Measurements from ENCODE around the gene ANKS4B.
"Not testable (repeated sequence)": the region's sequence is repeated elsewhere in the genome, so short reads cannot be mapped to it uniquely, and the experiment has no call there.

The ANKS4B gene

GRCh38 chr16:21262779-21263639 is 29.5 kb downstream of the ANKS4B start:
- no peak for DNase-seq (ENCODE audit: low read depth)

DNA sequence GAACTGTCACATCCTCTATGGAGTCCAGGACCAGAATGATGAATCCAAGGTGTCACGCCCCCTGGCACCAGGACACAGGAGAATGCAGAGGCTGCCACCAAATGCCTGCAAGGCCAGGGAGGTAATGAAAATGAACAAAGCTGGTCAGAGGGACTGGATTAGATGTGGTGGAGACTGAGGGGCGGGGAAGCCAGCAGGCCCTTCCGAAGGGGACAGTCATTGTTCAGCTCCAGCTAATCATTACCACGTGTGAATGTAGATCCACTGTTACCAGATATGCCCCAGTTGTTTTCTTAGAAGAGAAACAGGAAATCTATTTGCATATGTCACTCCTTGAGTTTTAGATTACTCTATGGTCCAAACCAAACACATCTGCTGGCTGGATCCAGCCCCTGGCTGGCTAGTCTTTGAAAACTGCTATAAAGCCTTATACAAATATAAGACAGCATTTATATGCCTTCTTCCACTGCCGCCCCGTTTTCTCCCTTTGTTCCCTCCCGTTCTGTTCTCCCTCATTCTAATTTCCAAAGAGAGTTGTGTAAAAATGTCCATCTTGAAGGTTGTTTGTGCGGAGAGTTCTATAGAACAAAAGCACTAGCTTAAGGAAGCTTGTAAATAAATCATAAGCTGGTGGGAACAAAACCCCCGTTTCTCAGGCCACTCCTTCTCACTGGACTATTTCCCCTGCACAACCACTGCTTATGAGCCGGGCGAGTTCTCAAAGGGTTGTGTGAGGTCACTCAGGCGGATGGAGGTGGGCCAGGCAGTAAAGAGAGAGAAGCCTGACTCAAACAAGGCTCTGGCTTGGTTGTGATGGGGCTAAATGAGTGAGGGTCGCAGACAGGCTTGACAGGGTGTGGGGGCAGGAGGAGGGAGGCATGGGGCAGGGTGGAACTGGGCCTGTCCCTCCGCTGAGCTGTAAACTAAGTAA is 30.4 kb downstream of the ANKS4B start:
- no peak for DNase-seq (ENCODE audit: low read depth)

DNA sequence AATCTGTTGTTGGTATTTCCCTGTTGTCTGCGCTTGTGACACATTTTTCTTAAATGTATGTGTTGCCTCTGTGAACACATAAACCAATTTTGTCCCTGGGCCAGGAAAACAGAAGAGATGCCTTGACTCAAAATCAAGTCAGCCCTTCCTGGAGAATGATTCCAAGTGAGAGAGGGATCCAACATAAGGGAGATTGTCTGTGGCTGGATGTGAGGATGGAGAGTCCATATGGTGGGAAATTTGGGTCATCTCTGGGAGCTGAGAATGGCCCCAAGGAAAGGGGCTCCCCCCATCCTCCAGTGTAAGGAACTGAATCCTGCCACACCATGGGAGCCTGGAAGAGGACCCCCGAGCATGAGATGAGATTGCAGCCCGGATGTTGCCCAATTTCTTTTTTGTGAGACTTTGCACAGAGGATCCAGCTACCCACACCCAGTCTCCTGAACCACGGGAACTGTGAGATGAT is 31.1 kb downstream of the ANKS4B start:
- DNase-seq (ENCODE audit: low read depth) = no peak

GRCh38 chr16:21265104-21265837 is 31.8 kb downstream of the ANKS4B start:
- no peak for DNase-seq (ENCODE audit: low read depth)

GRCh38 chr16:21267298-21267697 is 33.8 kb downstream of the ANKS4B start:
- DNase-seq (ENCODE audit: low read depth) = no peak

DNA sequence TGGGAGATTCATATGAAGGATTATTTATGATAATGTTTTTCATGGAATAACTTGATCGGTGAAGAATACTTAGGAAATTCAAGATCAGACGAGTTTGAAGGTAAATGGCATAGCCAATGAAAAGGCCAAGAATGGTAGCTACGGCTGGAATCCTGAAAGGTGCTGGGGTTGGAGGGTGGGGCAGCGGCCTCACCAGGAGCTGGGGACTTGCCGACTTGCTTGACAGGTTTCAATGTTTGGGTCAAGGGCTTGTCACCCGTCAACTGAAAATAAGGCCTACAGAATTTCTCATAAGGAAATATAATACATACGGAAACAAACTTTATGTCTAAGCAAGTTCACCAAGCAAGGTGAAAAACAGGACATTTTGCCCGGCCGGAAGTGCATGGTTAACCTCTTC is 34.7 kb downstream of the ANKS4B start:
- no peak for DNase-seq (ENCODE audit: low read depth)

DNA sequence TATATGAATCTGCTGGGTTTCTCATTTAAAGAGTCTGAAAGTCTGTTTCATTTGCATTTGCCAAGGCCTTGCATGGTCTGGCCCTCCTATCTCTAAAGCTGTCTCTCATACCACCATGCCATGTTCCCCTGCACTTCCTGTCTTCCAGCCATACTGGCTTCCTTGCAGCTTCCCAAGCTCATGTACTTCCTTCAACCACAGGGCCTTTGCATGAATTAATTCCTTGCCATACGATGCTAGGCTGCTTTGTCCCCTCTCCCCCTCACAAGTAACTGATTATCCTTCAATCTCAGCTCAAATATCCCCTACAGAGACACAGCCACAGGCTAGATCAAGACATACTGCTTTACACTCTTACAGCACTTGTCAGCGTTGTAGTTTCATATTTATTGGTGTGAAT is 38.8 kb downstream of the ANKS4B start:
- no peak for DNase-seq (ENCODE audit: low read depth)

GRCh38 chr16:21272763-21273162 is 39.3 kb downstream of the ANKS4B start:
- not testable (repeated sequence) for DNase-seq (ENCODE audit: low read depth)

DNA sequence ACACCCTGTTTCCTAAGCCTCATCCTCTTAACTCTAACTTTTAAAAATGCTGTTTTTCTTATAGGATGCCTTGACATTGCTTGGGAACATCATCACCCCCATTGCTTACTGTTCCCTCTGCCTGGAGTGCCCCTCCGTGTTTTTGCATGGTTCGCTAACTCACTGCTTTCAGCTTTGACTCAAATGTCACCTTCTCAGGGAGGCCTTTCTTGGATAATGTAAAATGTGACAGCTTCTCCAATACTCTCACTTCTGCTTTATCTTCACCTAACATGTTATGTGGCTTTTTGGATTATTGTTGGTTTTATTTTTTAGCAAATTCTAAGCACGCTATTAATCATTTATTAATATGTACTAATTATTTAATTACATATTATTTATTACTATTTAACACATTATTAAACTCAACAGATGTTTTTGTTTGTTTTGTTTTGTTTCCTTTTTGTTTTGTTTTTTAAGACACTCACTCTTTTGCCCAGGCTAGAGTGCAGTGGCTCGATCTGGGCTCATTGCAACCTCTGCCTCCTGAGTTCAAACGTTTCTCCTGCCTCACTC is 40.8 kb downstream of the ANKS4B start:
- DNase-seq (ENCODE audit: low read depth) = no peak

- no peak for DNase-seq (ENCODE audit: low read depth)
These were observed 42.0 kb downstream of the ANKS4B start for GRCh38 chr16:21275529-21275928.

DNA sequence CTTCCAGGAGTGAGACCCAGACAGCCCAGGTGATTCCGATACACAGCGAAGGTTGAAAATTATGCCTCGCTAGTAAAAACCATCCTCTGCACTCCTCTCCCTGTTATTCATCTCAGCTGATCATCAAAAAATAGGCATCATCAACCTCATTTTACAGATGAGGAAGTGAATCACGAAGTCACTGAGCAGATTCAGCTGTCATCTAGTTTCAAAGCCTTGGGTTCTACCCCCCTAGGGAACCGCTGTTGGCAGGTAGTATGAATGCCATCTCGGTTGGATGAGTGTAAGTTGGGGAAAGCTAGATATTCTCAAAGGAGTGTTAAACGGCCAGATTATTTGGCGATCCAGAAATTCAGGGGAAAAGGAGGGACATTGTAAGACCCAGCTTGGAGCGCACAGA is 42.6 kb downstream of the ANKS4B start:
- no peak for DNase-seq (ENCODE audit: low read depth)

DNA sequence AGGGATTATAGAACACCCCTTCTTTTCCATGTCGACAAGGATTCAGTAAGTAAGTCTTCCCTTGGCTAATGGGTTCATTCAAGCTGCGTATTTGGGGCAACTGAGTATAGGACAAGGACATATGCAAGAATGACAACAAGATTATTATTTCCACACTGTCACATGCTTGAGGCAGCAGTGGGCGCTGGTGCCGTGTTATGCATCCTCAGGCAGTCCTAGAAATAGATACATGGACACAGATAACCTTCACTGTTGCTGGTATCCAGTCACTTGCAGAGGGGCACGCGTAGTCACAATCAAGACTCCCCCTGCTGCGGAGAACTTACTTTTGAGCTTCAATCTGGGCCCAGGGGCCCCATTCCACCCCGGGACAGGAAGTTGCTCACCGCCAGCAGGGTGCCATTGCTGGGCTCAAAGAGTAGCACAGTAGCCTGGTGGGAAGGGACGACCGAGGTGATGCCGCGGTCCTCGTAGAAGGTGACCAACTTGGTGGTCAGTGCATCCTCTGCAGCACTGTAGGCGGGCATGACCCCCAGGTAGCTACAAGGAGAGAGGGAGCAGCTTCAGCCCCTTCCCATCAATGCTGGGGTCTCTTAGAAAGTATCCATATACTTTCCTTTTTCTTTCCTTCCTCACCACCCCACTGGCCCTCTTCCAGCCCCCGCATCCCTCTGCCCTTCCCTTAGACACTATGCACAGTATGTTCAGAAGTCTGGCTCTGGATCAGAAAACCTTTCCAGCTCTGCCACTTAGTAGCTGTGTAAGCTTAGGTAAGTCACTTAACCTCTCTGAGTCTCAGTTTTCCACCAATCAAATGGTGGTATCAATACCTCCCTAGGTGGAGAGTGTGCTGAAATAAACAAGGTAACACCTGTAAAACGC is 43.8 kb downstream of the ANKS4B start:
- no peak for DNase-seq (ENCODE audit: low read depth)

- no peak for DNase-seq (ENCODE audit: low read depth)
These were observed 44.6 kb downstream of the ANKS4B start, which contains the start of gene CRYM for GRCh38 chr16:21277927-21278706. Gene CRYM (minus strand): TSS chr16:21278290. CDS start chr16:21278251, 39 bp downstream.

DNA sequence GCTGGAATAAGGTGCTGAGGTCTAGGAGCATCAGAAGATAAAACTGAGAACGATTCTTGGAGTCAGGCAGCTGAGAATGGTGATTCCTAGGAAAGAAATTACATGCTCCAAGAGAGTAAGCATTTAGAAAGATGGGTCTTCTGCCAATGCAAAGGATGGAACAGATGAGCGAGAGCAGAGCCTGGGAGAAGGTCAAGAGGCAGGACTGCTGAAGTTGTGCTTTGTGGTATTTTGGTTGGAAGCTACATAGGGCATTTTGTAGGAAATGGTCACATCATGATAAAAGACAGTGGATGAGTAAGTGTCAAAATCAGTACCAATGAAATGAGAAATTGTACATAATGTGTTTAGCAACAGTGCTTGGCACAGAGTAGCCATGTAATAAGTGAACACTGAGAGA is 46.0 kb downstream of the ANKS4B start:
- DNase-seq (ENCODE audit: low read depth) = no peak

DNA sequence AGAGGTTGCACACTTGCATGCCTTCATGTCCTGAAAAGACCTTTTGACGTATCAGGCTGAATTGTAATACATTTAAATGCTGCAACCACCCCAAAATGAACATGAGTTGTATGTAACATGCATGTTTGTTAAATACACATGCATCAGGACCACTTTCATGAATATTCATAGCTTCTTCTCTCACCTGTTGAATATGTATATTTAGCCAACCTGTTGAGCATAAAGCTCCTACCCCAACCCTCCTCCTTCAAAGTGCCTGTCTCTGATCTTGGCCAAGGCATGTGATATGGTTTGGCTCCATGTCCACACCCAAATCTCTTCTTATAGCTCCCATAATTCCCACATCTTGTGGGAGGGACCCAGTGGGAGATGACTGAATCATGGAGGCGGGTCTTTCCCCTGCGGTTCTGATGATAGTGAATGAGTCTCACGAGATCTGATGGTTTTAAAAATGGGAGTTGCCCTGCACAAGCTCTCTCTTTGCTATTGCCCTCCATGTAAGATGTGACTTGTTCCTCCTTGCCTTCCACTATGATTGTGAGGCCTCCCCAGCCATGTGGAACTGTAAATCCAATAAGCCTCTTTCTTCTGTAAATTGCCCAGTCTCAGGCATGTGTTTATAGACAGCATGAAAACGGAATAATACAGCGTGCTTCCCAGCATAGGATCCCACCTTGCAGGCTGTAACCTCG is 48.3 kb downstream of the ANKS4B start:
- DNase-seq (ENCODE audit: low read depth) = no peak

DNA sequence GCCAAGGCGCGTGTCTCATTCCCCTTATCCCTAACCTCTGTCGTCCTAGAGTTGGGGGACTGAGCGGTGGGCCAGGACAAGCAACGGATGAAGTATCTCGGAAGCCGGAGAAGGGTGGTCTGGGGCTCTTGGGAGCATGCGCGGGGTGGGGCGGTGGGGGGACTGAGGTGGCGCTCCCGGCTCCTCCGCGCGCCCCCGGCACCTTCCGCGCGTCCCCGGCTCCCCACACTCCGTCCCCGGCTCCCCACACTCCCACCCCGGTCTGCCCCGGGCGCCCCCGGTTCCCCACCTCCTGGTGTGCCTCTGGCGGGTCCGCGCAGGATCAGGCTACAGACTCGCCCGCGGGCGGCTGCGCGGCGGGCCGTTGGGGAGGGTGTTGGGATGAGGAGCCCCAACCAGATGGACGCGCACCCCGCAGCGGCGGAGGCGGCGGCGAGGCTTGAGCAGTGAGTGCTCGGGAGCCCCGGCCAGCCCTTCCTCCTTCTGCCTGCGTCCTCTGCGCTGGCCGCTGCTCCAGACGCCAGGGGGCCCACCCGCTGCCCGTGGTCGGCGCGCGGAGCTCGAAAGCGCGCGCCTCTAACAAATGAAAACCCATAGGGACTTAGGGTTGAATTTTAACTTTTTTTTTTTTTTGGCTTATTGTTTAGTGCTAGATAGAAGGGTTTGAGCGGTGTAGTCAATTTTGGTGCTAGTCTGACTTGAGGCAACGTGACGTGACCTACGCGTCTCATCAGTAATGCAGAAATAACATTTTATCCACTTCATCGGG is 50.2 kb downstream of the ANKS4B start:
- no peak for DNase-seq (ENCODE audit: low read depth)

DNA sequence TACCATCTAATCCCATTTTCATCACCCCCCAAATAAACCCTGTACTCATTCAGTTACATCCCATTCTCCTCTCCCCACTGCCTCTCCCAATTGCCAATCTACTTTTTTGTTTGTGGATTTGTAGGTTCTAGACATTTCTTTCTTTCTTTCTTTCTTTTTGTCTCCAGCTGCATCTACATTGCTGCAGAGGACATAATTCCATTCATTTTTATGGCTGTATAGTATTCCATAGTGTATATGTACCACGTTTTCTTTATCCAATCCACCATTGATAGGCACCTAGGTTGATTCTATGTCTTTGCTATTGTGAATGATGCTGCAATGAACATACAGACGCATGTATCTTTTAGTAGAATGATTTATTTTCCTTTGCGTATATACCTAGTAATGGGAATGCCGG is 50.9 kb downstream of the ANKS4B start:
- DNase-seq (ENCODE audit: low read depth) = no peak

- no peak for DNase-seq (ENCODE audit: low read depth)
These were observed 51.8 kb downstream of the ANKS4B start for GRCh38 chr16:21285314-21285713.

DNA sequence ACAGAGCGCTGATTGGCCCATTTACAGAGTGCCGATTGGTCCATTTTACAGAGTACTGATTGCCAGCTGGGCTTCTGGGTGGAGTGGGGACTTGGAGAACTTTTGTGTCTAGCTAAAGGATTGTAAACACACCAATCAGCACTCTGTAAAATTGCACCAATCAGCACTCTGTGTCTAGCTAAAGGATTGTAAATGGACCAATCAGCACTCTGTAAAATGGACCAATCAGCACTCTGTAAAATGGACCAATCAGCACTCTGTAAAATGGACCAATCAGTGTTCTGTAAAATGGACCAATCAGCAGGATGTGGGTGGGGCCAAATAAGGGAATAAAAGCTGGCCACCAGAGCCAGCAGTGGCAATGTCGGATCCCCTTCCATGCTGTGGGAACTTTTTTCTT is 56.3 kb downstream of the ANKS4B start:
- DNase-seq (ENCODE audit: low read depth) = not testable (repeated sequence)

All from T-helper 22 cell (primary cell).